Stimulated activated effector memory CD8-positive, alpha-beta T cell treated with anti-CD3 and anti-CD28 coated beads, Interleukin-12 subunit alpha, Interleukin-12 subunit beta, amount 100 ng/mL, for 72 hours (primary cell): ENCODE results near the gene ABHD15.

Source experiments
- ATAC-seq: fragments of 150-1000 bp; cut with Tn5 transposase; 2 replicates; pipeline ENCODE4 v1.10.0; 2021
- DNase-seq, 2 donors: peaks; one replicate each; pipeline ENCODE4 v3.0.0; 2021 to 2022; ENCODE audit warnings: low spot score in 2 of 2
- H3K27ac Mint-ChIP-seq: one replicate; pipeline ENCODE4 v1.8.0; 2022; ENCODE audit warnings: mild to moderate bottlenecking, mixed read lengths
- H3K36me3 Mint-ChIP-seq: one replicate; pipeline ENCODE4 v1.8.0; 2022; ENCODE audit warnings: mild to moderate bottlenecking, mixed read lengths
- H3K4me1 Mint-ChIP-seq: one replicate; pipeline ENCODE4 v1.8.0; 2022; ENCODE audit warnings: mixed read lengths
- H3K4me3 Mint-ChIP-seq: one replicate; pipeline ENCODE4 v1.8.0; 2022; ENCODE audit warnings: mild to moderate bottlenecking, mixed read lengths
- H3K9me3 Mint-ChIP-seq: one replicate; pipeline ENCODE4 v1.8.0; 2022; ENCODE audit warnings: mixed read lengths

The ABHD15 gene

GRCh38 chr17:29597361-29598172 is 30.7 kb upstream of the ABHD15 start:
- H3K36me3 Mint-ChIP-seq: no peaks in the 10 kb centered on the region
- H3K4me1 Mint-ChIP-seq: peaks cover 20% of the 10 kb centered on the region
- DNase-seq: no peak
- no peak for ATAC-seq
- no peak overlapping the region for H3K27ac Mint-ChIP-seq
- H3K4me3 Mint-ChIP-seq: no peak overlapping the region
- no peaks in the 10 kb centered on the region for H3K9me3 Mint-ChIP-seq

- Mint-ChIP-seq H3K27ac (no peak overlapping the region), H3K36me3 (no peaks in the 10 kb centered on the region), H3K9me3 (no peaks in the 10 kb centered on the region), H3K4me1 (peaks cover 27% of the 10 kb centered on the region), H3K4me3 (no peak overlapping the region)
- DNase-seq: no peak
- ATAC-seq: no peak
These were observed 30.0 kb upstream of the ABHD15 start for GRCh38 chr17:29596811-29597210.

GRCh38 chr17:29595943-29596774 is 29.3 kb upstream of the ABHD15 start:
- no peaks in the 10 kb centered on the region for H3K36me3 Mint-ChIP-seq
- ATAC-seq: no peak

GRCh38 chr17:29595107-29595942 is 28.5 kb upstream of the ABHD15 start:
- Mint-ChIP-seq H3K36me3 (no peaks in the 10 kb centered on the region), H3K4me1 (peaks cover 42% of the 10 kb centered on the region), H3K4me3 (peak overlapping the region; percentile 80), H3K9me3 (no peaks in the 10 kb centered on the region), H3K27ac (no peak overlapping the region)
- ATAC-seq (no peak), DNase-seq (no peak)

More at GRCh38 chr17:29595943-29596774, 29.3 kb upstream of the ABHD15 start:
- Mint-ChIP-seq H3K4me1 (peaks cover 34% of the 10 kb centered on the region), H3K27ac (no peak overlapping the region), H3K9me3 (no peaks in the 10 kb centered on the region), H3K4me3 (no peak overlapping the region)
- no peak for DNase-seq

GRCh38 chr17:29594519-29595090 is 27.8 kb upstream of the ABHD15 start:
- peaks cover 49% of the 10 kb centered on the region for H3K4me1 Mint-ChIP-seq

GRCh38 chr17:29593591-29594518 is 27.0 kb upstream of the ABHD15 start:
- no peak for ATAC-seq

More at GRCh38 chr17:29594519-29595090, 27.8 kb upstream of the ABHD15 start:
- no peaks in the 10 kb centered on the region for H3K9me3 Mint-ChIP-seq
- no peak overlapping the region for H3K27ac Mint-ChIP-seq
- no peaks in the 10 kb centered on the region for H3K36me3 Mint-ChIP-seq
- peak overlapping the region; percentile 80 for H3K4me3 Mint-ChIP-seq
- ATAC-seq (no peak), DNase-seq (no peak)

GRCh38 chr17:29592850-29593551 is 26.2 kb upstream of the ABHD15 start, which contains the start of gene ANKRD13B:
ANKRD13B (plus strand) TSS chr17:29593132; CDS start chr17:29593622, 490 bp downstream.
- DNase-seq (peak in 1 of 2 donors; percentile 77), ATAC-seq (peak; percentile 6)
- H3K36me3 Mint-ChIP-seq: no peaks in the 10 kb centered on the region
- no peaks in the 10 kb centered on the region for H3K9me3 Mint-ChIP-seq
- peaks cover 54% of the 10 kb centered on the region for H3K4me1 Mint-ChIP-seq
- H3K27ac Mint-ChIP-seq: no peak within 1 kb of the TSS
- peak within 1 kb of the TSS; percentile 80 for H3K4me3 Mint-ChIP-seq

More at GRCh38 chr17:29593591-29594518, 27.0 kb upstream of the ABHD15 start:
- H3K27ac Mint-ChIP-seq: no peak overlapping the region
- H3K9me3 Mint-ChIP-seq: no peaks in the 10 kb centered on the region
- DNase-seq: no peak
- H3K4me1 Mint-ChIP-seq: peaks cover 49% of the 10 kb centered on the region
- peak overlapping the region; percentile 80 for H3K4me3 Mint-ChIP-seq
- no peaks in the 10 kb centered on the region for H3K36me3 Mint-ChIP-seq

- DNase-seq: peak; percentile 88 to 94
- peaks cover 64% of the 10 kb centered on the region for H3K4me1 Mint-ChIP-seq
- H3K4me3 Mint-ChIP-seq: peak overlapping the region; percentile 80
- peak; percentile 52 for ATAC-seq
- H3K9me3 Mint-ChIP-seq: no peaks in the 10 kb centered on the region
- no peak overlapping the region for H3K27ac Mint-ChIP-seq
- H3K36me3 Mint-ChIP-seq: no peaks in the 10 kb centered on the region
These were observed 25.1 kb upstream of the ABHD15 start for GRCh38 chr17:29591737-29592608.

GRCh38 chr17:29591146-29591736 is 24.4 kb upstream of the ABHD15 start:
- Mint-ChIP-seq H3K4me1 (peaks cover 71% of the 10 kb centered on the region), H3K27ac (no peak overlapping the region), H3K36me3 (no peaks in the 10 kb centered on the region), H3K9me3 (no peaks in the 10 kb centered on the region), H3K4me3 (peak overlapping the region; percentile 80)
- peak in 1 of 2 donors; percentile 71 for DNase-seq
- no peak for ATAC-seq

DNA sequence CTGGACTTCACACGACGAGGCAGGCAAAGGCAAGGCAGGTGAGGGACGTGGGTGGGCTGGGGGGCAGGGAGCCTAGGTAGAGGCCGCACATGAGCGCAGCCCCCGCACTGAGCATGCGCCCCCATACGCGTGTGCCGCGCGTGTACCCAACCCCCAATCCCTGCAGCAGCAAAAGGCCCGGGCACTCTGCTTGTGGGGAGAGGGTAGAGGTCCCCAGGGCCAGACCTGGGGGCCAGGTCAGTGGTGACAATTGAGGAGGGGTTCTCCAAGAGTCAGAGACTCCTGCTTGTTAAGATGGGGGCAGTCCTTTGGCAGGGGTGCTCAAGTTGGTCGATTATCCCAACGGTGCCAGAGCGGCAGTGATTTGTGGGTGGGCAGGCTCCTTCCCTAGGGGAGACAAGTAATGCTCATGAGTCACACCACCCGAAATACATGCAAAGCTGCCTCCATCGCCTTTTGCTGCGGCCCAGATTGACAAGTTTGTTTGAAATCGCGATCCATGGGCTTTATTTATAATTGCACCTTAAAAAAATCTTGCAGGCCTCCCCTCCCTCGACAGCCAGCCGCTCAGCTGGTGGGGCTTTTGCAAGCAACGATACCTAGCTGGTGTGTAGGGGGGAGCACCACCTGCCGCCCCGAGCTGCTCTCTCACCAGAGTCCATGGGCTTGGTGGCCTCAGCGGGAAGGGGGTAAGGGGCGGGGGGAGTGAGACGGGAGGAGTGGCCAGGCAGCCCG is 23.7 kb upstream of the ABHD15 start:
- no peaks in the 10 kb centered on the region for H3K9me3 Mint-ChIP-seq
- H3K4me3 Mint-ChIP-seq: peak overlapping the region; percentile 80
- peak overlapping the region; percentile 88 for H3K27ac Mint-ChIP-seq
- H3K4me1 Mint-ChIP-seq: peaks cover 76% of the 10 kb centered on the region
- H3K36me3 Mint-ChIP-seq: no peaks in the 10 kb centered on the region
- no peak for DNase-seq
- ATAC-seq: no peak

DNA sequence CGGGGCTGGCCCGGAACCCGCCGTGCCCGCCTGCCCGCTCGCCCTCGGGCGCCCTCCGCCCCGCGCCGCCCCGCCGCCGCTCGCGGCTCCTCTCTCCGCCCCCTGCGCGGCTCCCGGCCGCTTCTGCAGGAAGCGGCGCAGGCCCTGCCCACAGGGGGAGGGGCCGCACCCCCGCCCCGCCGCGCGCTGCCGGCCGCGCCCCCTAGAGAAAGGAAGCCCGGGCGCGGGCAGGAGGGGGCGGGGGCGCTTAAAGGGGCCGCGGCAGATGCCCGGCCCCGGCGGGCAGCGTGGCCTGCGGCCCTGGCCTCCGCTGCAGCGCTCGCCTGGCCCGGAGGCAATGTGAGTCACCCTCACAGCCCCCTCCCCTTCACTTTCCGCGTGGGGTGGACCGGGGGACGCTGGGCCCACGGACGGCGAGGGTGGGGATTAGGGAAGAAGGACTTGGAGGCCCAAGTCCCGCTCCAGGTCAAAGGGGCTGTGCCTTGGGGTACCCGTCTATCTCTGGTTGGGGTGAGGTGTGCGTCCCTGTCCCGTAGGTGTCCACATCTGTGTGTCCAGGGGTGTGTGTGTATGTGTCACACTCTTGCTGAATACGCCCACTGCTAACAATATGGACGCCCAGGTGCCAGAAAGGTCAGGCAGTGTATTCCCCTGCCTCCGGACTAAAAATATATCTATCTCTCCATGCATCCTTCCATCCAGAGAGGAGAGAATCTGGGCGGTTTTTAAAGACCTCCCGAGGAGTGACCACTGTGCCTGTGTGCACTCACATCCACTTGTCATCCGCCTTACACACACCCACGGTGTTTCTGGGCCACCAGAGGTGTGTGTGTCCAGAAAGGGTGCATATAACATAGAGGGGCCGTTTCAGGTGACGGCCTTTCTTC is 22.9 kb upstream of the ABHD15 start, which contains the start of gene GIT1:
GIT1 (minus strand) TSS at position 125 of the 887 bp plus-strand sequence. CDS start 270 bp downstream, outside the sequence.
- no peaks in the 10 kb centered on the region for H3K9me3 Mint-ChIP-seq
- peak within 1 kb of the TSS; percentile 90 for H3K27ac Mint-ChIP-seq
- no peaks in the 10 kb centered on the region for H3K36me3 Mint-ChIP-seq
- peak within 1 kb of the TSS; percentile 90 for H3K4me3 Mint-ChIP-seq
- DNase-seq (peak; percentile 75 to 87), ATAC-seq (peak; percentile 80)
- H3K4me1 Mint-ChIP-seq: peaks cover 79% of the 10 kb centered on the region
